Activated CD4-positive, alpha-beta T cell treated with anti-CD3 and anti-CD28 coated beads, Interleukin-2, amount 50 U/mL, for 1 hour (primary cell): ENCODE results near the gene MS4A18.
"Not testable (repeated sequence)": the region's sequence is repeated elsewhere in the genome, so short reads cannot be mapped to it uniquely, and the experiment has no call there.

Experiments
- DNase-seq: peaks from one replicate; pipeline ENCODE4 v3.0.0-alpha.2; 2020

MS4A18 gene

GRCh38 chr11:60724420-60724819, at the start of gene MS4A18:
Gene MS4A18, plus strand, starts transcription at chr11:60724720.
- DNase-seq, result no peak

GRCh38 chr11:60678231-60678630, 46.3 kb upstream of the MS4A18 start:
- DNase-seq, result not testable (repeated sequence)

- no peak for DNase-seq
Measured at GRCh38 chr11:60679879-60680278, 44.6 kb upstream of the MS4A18 start.

- no peak for DNase-seq
Measured at GRCh38 chr11:60680455-60681119, 43.9 kb upstream of the MS4A18 start.

GRCh38 chr11:60684541-60684848, 40.0 kb upstream of the MS4A18 start:
- not testable (repeated sequence) for DNase-seq

GRCh38 chr11:60691661-60692060, 32.9 kb upstream of the MS4A18 start:
- no peak for DNase-seq

GRCh38 chr11:60699284-60699691, 25.2 kb upstream of the MS4A18 start, which contains the start of gene MS4A8:
Gene MS4A8, plus strand, starts transcription at chr11:60699612. Its CDS starts 1,249 bp downstream, at chr11:60700861.
- DNase-seq, result no peak

- DNase-seq, result no peak
Measured at GRCh38 chr11:60699936-60700335, 24.6 kb upstream of the MS4A18 start.

- no peak for DNase-seq
Measured at GRCh38 chr11:60700689-60701468, 23.6 kb upstream of the MS4A18 start.

GRCh38 chr11:60701469-60701818, 23.1 kb upstream of the MS4A18 start:
- DNase-seq, result no peak

GRCh38 chr11:60703374-60703773, 21.1 kb upstream of the MS4A18 start:
- DNase-seq, result no peak

GRCh38 chr11:60705895-60706294, 18.6 kb upstream of the MS4A18 start:
- no peak for DNase-seq

GRCh38 chr11:60706931-60707330, 17.6 kb upstream of the MS4A18 start:
- DNase-seq, result no peak

- no peak for DNase-seq
Measured at GRCh38 chr11:60710482-60710881, 14.0 kb upstream of the MS4A18 start.

GRCh38 chr11:60711276-60711675, 13.2 kb upstream of the MS4A18 start:
- DNase-seq, result no peak

- DNase-seq, result not testable (repeated sequence)
Measured at GRCh38 chr11:60713423-60713822, 11.1 kb upstream of the MS4A18 start.

- DNase-seq, result no peak
Measured at GRCh38 chr11:60717956-60718355, 6.6 kb upstream of the MS4A18 start.

GRCh38 chr11:60718524-60719316, 5.8 kb upstream of the MS4A18 start:
- DNase-seq, result no peak

GRCh38 chr11:60719391-60719790, 5.1 kb upstream of the MS4A18 start:
- DNase-seq, result no peak

GRCh38 chr11:60720460-60720859, 4.1 kb upstream of the MS4A18 start:
- DNase-seq, result no peak

GRCh38 chr11:60725592-60725991, 1.1 kb downstream of the MS4A18 start:
- DNase-seq, result no peak

GRCh38 chr11:60731586-60731985, 7.1 kb downstream of the MS4A18 start:
- no peak for DNase-seq

GRCh38 chr11:60734279-60734678, 9.8 kb downstream of the MS4A18 start:
- DNase-seq, result no peak

- no peak for DNase-seq
Measured at GRCh38 chr11:60739114-60739513, 14.6 kb downstream of the MS4A18 start.
